Suppressor macrophage treated with lipopolysaccharide for 4 hours (primary cell): ENCODE data around the gene LHX3.
"Not testable (repeated sequence)": the region's sequence is repeated elsewhere in the genome, so short reads cannot be mapped to it uniquely, and the experiment has no call there.

Experiments used
- DNase-seq: peaks from one replicate; pipeline ENCODE4 v3.0.0-alpha.2; 2020

The LHX3 gene

GRCh38 chr9:136151848-136152542, 52.9 kb downstream of the LHX3 start:
- DNase-seq = no peak

GRCh38 chr9:136151214-136151804, 53.6 kb downstream of the LHX3 start:
- DNase-seq = no peak

GRCh38 chr9:136150664-136151213, 54.2 kb downstream of the LHX3 start:
- not testable (repeated sequence) for DNase-seq

GRCh38 chr9:136149853-136150252, 55.1 kb downstream of the LHX3 start:
- no peak for DNase-seq

DNA sequence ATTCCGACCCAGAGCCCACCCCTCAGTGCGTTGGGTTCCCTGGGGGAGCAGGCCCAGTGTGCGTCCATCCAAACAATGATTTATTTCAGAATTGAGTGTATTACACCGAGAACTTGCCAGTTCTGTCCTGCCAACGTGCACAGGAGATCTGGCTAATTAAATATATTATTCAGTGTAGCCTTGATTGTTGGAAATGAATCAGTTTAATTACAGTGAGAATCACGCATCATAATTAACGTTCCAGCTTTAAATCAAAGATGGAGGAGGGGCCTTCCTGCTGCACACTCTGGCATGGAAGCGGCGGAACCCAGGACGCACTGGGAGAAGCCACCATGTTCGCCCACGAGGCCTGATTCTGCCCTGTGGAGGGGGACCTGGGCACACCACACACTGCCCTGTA, 55.6 kb downstream of the LHX3 start:
- DNase-seq = no peak

DNA sequence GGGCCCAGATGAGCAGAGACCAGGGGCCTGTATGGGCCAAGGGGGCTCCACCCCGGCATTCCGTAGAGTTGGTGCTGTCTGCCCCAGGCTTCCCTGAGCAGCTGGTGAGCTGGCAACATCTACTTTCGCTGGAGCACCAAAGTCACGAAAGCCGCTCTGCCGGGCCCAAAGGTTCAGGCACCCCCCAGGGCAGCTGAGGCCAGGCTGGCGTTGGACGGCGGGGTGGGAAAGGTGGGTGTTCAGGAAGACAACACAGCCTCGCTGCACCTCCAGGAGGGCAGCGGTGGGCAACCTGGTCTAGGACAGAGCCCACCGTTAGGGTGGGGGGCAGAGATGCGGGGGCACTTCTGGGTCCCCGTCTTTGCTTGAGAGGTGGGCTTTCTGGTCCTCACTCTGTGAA, 56.2 kb downstream of the LHX3 start:
- DNase-seq = no peak

DNA sequence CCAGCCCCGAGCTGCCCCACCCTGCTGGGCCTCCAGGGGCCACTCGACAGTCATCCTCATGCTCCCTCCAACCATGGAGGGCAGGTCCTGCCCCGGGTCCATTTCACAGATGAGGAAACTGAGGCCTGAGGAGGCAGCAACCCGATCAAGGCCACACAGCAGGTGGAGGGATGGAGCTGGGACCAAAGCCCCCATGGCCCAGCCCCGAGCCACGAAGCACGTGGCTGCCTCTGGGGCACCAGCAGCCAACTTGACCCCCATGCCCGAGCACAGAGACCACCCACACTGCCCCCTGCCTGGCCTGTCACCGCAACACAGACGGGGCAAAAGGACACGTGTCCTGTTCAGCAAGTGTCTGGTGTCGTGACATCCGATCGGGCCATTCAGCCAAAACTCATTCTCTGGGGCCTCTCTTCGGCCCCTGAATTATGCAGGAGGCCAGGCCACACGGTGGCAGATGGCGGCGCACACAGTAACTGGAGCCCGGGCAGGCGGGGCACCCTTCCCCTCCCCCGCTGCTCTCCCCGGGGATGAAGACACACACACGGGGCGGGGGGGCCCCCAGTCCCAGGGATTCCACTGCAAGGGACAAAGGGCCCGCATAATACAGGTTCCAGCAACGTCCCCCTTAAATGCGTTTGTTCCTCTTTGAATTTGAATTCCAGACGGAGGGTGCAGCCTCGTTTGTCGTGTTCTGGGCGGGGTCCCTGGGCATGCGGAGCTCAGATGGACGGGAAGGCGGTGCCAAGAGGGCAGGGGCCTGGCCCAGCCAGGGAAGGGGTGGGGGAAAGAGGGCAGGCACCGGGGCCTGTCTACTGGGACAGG, 56.8 kb downstream of the LHX3 start:
- no peak for DNase-seq

- no peak for DNase-seq
Observed at GRCh38 chr9:136147038-136147889, 57.7 kb downstream of the LHX3 start.
